Activated naive CD4-positive, alpha-beta T cell treated with anti-CD3 and anti-CD28 coated beads, Interleukin-2, amount 50 U/mL, for 72 hours (primary cell): ENCODE measurements around the gene EFCAB7. TPM values are rescaled to one million over a fixed set of nuclear protein-coding genes. Genes with fewer than 3 reads are reported as not detected.

Experiments used
- ATAC-seq, 2 donors: fragments of 150-1000 bp; cut with Tn5 transposase; 2 replicates each; pipeline ENCODE4 v1.10.0; 2021; ENCODE audit warnings: mild to moderate bottlenecking in 2 of 2, moderate library complexity in 2 of 2
- DNase-seq, 2 donors: peaks; one replicate each; pipeline ENCODE4 v3.0.0; 2021 to 2022; ENCODE audit warnings: low spot score in 2 of 2
- H3K27ac Mint-ChIP-seq, 2 donors: one replicate each; pipeline ENCODE4 v1.8.0; 2022; ENCODE audit warnings: mild to moderate bottlenecking in 2 of 2, mixed read lengths in 2 of 2
- H3K36me3 Mint-ChIP-seq, 2 donors: one replicate each; pipeline ENCODE4 v1.8.0; 2022; ENCODE audit warnings: mixed read lengths in 2 of 2
- H3K9me3 Mint-ChIP-seq, 2 donors: one replicate each; pipeline ENCODE4 v1.8.0; 2022; ENCODE audit warnings: mixed read lengths in 2 of 2
- total RNA-seq, 2 donors: library from RNA; stranded (reverse); gene quantifications; one replicate each; pipeline ENCODE4 v1.2.3, GENCODE V29; 2022

EFCAB7 gene
- total RNA-seq, 2 donors from 2014 or later: 8.4 to 18.7 TPM

DNA sequence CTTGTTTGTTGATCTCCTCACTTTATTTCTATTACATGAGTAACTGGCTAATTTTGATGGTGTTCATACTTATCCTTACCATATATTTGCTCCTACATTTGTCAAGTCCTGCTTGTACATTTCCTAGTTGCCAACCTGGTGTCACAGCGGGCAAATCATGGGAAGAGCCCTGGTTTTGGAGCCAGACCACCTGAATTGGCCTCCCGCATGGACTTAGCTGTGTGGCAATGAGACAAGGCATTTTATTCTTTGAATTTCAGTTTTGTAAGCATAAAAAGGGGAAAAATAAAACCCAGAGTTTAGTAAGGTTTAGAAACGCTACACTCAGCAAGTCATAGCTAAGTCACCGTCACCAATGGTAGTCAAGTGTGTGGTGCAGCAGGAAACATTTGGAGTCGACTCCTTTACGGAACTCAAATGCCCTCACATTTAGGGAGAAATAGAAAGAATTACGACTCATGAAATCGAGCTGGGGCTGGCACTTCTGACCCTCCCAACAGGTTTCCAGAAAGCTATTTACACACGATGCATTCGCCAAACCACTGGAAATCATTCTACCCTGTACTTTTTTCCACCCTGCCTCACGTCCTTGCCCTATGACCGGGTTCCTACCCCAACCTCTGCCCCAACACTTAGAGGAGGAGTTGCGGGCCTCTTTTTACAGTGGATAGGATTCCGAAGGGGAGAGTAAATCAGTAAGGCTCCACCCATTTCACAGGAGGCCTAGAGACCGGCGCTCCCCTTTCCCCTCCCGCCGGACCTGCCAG lies 69.4 kb downstream of the EFCAB7 start:
- ATAC-seq (no peak), DNase-seq (no peak)
- H3K27ac Mint-ChIP-seq: peak overlapping the region; percentile 94 to 100
- peaks cover 6 to 32% of the 10 kb centered on the region in 2 donors for H3K36me3 Mint-ChIP-seq
- H3K9me3 Mint-ChIP-seq: no peaks in the 10 kb centered on the region

DNA sequence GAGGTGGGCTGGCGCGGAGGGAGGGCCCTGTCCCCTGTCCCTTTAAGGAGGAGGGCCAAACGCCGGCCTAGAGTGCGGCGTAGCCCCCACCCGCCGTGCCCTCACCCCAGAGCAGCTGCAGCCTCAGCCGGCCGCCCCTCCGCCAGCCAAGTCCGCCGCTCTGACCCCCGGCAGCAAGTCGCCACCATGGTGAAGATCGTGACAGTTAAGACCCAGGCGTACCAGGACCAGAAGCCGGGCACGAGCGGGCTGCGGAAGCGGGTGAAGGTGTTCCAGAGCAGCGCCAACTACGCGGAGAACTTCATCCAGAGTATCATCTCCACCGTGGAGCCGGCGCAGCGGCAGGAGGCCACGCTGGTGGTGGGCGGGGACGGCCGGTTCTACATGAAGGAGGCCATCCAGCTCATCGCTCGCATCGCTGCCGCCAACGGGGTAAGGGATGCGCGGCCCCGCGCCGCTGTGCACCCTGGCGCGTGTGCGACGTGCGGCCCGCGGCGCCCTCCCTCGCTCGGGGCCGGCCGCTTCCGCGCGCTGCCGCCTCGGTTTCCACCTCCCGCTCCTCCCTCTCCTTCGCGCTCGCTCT lies 70.1 kb downstream of the EFCAB7 start, which contains the start of gene PGM1:
PGM1 (plus strand) TSS at position 109 of the 583 bp plus-strand sequence; CDS start at position 187, 78 bp downstream.
- H3K27ac Mint-ChIP-seq: peak within 1 kb of the TSS; percentile 97 to 100
- DNase-seq (peak; percentile 75 to 76), ATAC-seq (peak; percentile 82 to 88)
- peaks cover 6 to 32% of the 10 kb centered on the region in 2 donors for H3K36me3 Mint-ChIP-seq
- no peaks in the 10 kb centered on the region for H3K9me3 Mint-ChIP-seq

DNA sequence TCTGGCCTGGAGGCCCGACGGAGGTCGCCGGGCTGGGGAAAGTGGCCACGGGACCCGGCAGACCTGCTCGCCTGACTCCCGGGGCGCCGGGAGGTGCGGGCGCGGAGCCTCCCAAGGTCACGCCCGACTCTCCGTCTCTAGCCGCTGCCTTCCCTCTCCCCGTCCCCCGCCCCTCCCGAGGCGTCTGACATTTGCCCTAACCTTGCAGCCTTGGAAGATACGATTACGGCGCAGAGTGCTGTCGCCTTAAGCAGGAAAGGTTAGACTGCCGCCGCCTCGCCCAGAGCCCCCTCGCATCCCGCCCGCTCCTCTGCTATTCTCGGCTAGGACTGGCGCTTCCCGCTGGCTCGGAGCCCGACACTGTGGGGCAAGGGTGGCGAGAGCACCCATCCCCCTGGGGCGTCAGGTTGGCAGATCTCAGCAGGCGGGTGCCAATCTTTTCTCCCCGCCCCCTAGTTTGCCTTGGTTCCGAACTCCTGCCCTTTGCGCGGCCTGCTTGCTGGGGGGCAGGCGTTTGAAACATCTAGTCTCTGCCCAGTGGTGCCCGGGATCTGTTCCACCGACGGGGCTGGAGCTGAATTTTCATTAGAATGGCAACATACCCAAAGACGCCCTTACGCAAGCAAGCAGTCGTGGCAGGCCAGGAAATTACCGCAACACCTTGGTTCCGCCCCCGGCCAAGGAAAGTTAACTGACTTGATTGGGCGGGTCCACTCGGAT lies 70.7 kb downstream of the EFCAB7 start:
- DNase-seq (peak; percentile 73 to 82), ATAC-seq (peak; percentile 67 to 73)
- Mint-ChIP-seq H3K36me3 (peaks cover 6 to 32% of the 10 kb centered on the region in 2 donors), H3K27ac (peak overlapping the region; percentile 97 to 100), H3K9me3 (no peaks in the 10 kb centered on the region)

DNA sequence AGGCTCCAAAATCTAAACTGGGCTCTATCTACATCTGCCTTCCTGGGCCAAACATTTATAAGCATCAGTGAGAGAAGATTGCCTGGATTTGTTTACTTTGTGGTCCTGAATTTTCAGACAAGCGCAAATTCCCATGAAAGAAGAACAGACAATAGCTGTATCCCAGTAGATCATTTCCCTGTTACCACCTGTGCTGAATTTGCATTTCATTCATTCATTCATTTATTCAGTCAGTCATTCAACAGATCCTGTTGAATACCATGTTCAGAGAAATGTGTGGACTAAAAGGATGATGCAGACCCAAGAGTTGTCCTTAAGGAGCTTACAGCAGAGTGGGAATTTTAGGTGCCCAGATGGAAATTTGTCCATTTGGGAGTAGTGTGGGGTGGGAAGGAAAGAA lies 72.1 kb downstream of the EFCAB7 start:
- no peak for ATAC-seq
- H3K27ac Mint-ChIP-seq: no peak overlapping the region
- no peak for DNase-seq
- H3K9me3 Mint-ChIP-seq: no peaks in the 10 kb centered on the region
- peaks cover 6 to 38% of the 10 kb centered on the region in 2 donors for H3K36me3 Mint-ChIP-seq

DNA sequence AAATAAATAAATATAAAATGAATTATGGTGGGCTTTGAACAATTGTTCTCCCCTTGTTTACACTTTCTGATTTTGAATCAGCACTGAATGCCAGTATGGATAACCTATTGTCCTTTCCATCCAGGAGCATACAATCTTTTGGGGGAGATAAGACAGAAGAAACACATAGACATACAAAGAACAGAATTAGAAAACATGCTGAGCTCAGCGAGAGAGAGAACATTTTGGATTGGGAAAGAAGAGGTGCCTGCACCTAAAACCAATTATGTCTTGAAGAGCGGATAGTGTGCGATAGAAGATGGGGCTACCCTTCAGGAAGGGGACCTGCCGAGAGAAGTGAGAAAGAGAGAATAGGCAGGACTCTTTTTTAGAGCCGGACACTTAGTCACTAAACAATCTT lies 76.5 kb downstream of the EFCAB7 start:
- Mint-ChIP-seq H3K9me3 (no peaks in the 10 kb centered on the region), H3K36me3 (peaks cover 5 to 31% of the 10 kb centered on the region in 2 donors), H3K27ac (peak overlapping the region in 1 of 2 donors; percentile 10)
- ATAC-seq (no peak), DNase-seq (no peak)

DNA sequence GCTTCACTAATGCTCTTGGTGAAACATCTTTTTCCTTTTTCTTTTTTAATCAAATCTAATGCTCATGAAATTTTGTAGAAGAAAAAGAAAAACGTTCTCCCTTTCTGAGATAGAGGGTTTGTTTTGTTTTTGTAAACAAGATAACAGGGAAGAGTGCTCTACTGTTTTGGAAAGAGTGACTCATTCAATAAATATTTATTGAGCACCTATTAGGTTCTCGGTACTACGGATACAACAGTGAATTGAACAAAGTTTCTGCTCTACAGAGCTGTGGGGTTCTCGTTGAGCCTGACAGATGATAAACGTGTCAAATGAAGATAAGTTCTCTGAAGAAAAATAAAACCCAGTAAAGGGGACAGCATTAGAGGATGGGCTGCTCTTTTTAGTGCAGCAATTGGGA lies 76.9 kb downstream of the EFCAB7 start:
- Mint-ChIP-seq H3K36me3 (peaks cover 5 to 29% of the 10 kb centered on the region in 2 donors), H3K27ac (peak overlapping the region in 1 of 2 donors; percentile 6), H3K9me3 (no peaks in the 10 kb centered on the region)
- DNase-seq: no peak
- ATAC-seq: no peak

DNA sequence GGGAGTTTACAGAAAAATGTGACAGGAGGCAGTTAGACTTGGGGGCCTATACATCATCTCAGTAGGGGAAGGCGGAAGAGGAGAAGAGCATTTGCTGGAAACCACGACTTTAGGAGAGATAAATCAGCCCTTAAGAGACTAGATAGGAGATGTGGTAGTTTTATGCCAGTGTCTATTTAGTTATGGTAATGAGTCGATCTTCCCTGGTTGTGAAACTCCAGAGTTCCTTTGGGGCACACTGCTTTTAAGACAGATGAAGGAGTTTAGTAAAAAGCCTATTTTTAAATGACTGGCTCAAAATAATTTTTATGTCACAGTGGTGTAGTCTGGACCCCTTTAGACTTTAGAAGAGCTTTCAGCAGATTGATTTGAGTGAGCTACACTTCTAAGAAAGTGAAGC lies 77.7 kb downstream of the EFCAB7 start:
- H3K9me3 Mint-ChIP-seq: no peaks in the 10 kb centered on the region
- ATAC-seq (no peak), DNase-seq (no peak)
- H3K36me3 Mint-ChIP-seq: peaks cover 5 to 21% of the 10 kb centered on the region in 2 donors
- peak overlapping the region in 1 of 2 donors; percentile 6 for H3K27ac Mint-ChIP-seq

DNA sequence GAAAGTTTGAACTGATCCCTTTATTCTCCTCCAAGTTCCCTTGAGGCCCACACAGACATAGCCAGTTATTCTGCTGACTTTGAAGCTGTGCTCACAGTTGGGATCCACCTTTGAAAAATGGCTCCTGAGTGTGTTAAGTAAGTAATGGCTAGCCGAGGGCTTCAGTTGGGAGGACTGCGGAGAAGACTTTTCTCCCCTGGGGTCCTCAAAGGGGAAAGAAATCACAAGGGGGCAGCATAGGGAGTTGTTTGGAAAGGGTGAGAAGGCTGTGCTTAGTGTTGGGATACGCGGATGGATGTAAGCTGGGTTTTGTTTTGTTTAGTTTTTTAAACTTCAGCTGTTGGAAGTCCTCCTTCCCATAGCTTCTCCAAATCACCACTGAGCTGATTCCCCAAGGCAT lies 78.1 kb downstream of the EFCAB7 start:
- DNase-seq (no peak), ATAC-seq (no peak)
- Mint-ChIP-seq H3K9me3 (no peaks in the 10 kb centered on the region), H3K27ac (no peak overlapping the region), H3K36me3 (peaks cover 5 to 17% of the 10 kb centered on the region in 2 donors)

DNA sequence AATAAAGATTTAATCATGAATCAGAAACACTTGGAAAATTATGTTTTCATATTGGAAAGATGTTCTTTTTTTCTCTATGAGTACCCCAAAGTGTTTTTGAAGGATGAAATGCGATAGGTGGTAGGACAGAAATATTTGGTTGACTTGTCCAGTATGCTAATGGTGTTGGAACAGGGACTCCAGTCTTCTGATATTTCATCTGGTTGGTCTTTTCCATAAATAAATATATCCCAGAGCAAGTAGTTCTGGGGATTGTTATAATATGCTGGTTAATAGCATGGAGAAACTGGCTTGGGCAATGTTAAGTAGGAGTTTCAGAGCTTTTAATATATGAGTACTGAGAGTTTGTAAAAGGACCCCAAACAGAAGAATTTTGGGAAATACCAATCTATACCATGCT lies 78.6 kb downstream of the EFCAB7 start:
- Mint-ChIP-seq H3K36me3 (peaks cover 5 to 13% of the 10 kb centered on the region in 2 donors), H3K9me3 (no peaks in the 10 kb centered on the region), H3K27ac (no peak overlapping the region)
- ATAC-seq (no peak), DNase-seq (no peak)

DNA sequence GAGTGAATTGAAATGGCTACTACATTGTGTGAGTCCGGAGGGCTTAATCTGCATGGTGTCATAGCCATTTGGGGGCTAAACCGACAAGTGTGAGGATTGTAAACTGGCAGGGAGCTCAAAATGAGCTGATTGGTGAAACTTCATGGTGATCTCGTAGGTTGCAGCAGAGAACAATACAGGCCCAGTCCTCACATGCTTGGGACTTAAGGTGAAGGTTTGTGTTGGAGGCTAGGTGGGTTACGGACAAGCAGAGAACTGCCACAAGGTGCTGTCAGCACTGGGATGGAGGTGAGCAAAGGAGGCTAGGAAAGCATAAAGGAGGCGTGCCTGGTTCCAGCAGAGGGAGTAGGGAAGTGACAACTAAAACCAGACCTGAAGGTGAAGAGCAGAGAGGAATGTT lies 79.3 kb downstream of the EFCAB7 start:
- H3K36me3 Mint-ChIP-seq: peaks cover 5 to 12% of the 10 kb centered on the region in 2 donors
- ATAC-seq (no peak), DNase-seq (no peak)
- no peaks in the 10 kb centered on the region for H3K9me3 Mint-ChIP-seq
- H3K27ac Mint-ChIP-seq: no peak overlapping the region

DNA sequence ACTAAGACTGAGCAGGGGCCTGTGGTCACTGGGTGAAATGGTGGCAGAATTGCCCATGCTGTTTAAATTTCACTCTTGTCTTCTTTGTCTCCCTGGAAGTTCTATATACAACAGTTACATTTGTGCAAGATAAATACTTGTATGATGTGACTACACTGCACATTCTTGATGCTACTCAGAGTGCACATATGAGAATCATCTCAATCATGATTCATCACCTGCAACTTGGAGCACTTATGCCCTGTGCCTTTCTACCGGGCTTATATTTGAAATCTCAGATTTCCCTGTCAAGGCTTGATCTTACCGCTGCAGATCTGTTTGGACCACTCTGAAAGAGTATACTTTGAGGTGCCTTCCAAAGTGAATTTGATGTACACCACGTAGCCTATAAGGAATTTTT lies 80.5 kb downstream of the EFCAB7 start:
- Mint-ChIP-seq H3K27ac (no peak overlapping the region), H3K36me3 (peaks cover 5 to 12% of the 10 kb centered on the region in 2 donors), H3K9me3 (no peaks in the 10 kb centered on the region)
- DNase-seq: no peak
- ATAC-seq: no peak

DNA sequence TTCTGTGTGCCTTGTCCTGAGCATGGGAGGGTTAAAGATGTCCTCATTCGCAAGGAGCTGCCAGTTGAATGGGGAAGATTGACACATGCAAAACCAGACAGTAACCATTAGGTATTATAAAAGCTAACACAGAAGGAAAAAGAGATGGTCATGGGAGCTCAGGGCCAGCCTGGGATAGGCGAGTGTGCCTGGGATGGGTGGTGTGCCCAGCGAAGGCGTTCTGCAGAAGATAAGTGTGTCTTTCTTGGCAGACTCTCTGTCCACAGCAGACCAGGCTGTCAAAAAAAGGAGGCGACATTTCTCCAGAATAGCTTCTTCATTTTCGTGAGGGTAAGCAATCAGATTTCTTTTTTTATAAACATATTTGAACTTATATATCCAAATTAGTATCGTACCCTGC lies 84.0 kb downstream of the EFCAB7 start:
- Mint-ChIP-seq H3K36me3 (peaks cover 0 to 5% of the 10 kb centered on the region in 2 donors), H3K9me3 (no peaks in the 10 kb centered on the region), H3K27ac (no peak overlapping the region)
- DNase-seq: no peak
- no peak for ATAC-seq

DNA sequence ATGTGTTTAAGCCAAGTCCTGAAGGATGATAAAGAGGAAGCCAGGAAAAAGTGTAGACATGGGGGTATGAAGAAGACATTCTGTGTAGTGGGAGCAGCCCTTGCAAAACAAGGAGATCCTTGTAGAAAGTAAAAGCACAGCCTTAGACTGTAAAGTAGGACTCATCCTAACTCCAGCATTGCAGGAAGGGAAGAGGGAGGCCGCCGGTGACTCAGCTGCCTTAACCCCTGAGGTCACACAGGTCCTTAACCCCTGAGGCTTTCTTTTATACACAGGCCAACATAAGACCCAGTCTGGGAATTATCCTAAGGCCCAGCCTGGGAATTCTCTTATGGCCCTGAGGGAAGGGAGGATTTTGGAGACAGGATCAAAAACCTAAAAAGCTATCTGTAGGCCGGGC lies 87.9 kb downstream of the EFCAB7 start:
- no peaks in the 10 kb centered on the region for H3K36me3 Mint-ChIP-seq
- DNase-seq (no peak), ATAC-seq (no peak)
- no peaks in the 10 kb centered on the region for H3K9me3 Mint-ChIP-seq
- H3K27ac Mint-ChIP-seq: peak overlapping the region in 1 of 2 donors; percentile 38

DNA sequence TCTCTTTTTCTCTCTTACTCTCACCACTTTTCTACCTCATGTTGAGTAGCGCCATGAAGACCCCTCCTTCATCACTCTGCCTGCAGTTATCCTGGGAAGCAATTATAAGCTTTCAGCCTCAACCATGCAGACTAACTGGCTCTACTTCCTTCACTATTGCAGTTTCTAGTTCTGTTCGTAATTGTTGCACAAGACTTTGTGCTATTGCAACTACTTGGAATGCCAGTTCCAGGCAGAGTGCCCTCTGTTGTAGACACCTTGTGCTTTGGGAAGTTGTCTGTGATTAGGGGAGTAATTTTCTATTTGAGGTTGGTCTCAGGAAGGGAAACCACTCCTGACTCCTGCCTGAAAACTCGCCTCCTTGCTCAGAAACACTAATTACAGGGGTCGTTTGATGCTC lies 89.2 kb downstream of the EFCAB7 start:
- Mint-ChIP-seq H3K36me3 (no peaks in the 10 kb centered on the region), H3K27ac (no peak overlapping the region), H3K9me3 (no peaks in the 10 kb centered on the region)
- ATAC-seq (no peak), DNase-seq (no peak)

DNA sequence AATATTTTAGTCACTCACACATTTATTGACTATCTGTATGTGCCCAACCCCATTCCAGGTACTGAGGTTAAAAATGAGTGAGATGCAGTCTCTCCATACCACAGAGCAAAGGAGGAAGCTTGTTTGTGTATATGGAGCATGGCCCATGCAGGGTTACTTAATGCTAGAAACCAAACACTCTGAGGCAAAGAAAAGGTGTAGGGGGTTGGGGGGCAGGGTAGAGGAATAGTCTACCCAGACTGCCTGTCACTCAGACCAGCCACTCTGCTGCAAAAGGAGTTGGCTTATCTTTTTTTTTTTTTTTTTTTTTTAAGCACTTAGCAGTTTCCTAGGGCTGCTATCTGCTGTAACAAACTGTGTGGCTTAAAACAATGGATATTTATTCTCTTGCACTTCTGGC lies 89.6 kb downstream of the EFCAB7 start:
- no peaks in the 10 kb centered on the region for H3K36me3 Mint-ChIP-seq
- ATAC-seq (no peak), DNase-seq (no peak)
- no peaks in the 10 kb centered on the region for H3K9me3 Mint-ChIP-seq
- no peak overlapping the region for H3K27ac Mint-ChIP-seq

DNA sequence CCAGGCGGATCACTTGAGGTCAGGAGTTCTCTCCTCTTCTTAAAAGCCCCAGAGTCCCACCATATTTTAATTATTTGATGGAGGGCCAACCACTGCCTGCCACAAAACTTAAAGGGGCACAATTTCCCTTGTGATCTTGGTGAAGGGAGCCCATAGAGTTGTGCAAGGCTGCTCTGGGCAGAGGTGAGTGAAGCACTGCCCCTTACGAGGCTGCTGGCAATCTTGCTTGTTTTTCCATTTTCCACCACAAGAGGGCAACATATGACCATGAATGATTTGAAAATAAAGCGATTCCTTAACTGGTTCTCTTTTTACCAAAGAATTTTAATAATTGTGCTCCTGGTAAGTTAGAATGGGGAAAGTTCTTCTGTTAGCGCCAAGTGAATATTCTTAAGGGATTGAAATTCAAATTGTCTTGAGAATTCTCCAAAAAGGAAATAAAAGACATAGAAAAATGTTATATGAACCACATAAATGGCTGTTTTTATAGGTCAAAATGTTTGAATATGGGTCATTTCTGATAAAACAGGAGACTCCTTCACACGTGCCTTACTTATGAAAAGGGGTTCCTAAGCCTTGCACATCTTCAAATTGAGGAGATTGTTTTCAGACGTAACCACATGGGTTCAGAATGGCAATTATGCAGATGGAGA lies 92.6 kb downstream of the EFCAB7 start:
- Mint-ChIP-seq H3K9me3 (no peaks in the 10 kb centered on the region), H3K27ac (no peak overlapping the region), H3K36me3 (peaks cover 0 to 2% of the 10 kb centered on the region in 2 donors)
- peak in 1 of 2 donors; percentile 78 for DNase-seq
- peak; percentile 48 to 64 for ATAC-seq

DNA sequence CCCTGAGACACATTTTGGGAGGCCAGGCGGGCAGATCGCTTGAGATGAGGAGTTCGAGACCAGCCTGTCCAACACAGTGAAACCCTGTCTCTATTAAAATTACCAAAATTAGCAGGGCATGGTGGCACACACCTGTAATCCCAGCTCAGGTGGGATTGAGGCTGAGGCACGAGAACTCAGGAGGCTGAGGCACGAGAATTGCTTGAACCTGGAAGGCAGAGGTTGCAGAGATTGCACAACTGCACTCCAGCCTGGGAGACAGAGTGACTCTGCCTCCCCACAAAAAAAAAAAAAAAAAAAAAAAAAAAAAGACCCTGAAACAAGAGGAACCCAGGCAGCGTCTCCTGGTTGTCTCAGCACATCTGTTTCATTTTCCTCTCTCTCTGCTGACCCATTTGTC lies 94.1 kb downstream of the EFCAB7 start:
- ATAC-seq (no peak), DNase-seq (no peak)
- Mint-ChIP-seq H3K27ac (no peak overlapping the region), H3K9me3 (no peaks in the 10 kb centered on the region), H3K36me3 (peaks cover 0 to 5% of the 10 kb centered on the region in 2 donors)
